Measurements from ENCODE around the gene ZNF22. TPM values are rescaled to one million over a fixed set of nuclear protein-coding genes. Genes with fewer than 3 reads are reported as not detected.

ZNF22 gene
- total RNA-seq, 4 donors from 2014 or later = 3.6 to 12.3 (median 8.1) TPM

DNA sequence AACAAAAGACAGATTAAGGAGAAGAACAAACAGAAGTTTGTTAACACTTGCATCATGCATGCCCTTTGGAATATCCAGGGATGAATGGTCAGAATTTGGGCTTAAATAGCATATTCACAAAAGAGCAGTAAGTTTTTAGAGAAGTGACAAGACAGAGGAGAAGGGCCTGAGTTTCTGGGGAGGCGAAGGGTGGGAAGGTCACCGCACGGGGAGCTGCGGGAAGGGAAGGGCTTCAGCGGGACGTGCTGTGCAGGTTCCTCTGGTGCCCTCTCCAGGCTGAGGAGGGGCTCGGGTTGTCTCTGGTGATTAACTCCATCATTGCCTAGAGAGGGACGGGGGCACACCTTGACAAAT, 10.4 kb upstream of the ZNF22 start:
- Histone ChIP-seq H3K9me3 (no peaks in the 10 kb centered on the region), H3K27ac (peak overlapping the region in 3 of 4 donors; percentile 22 to 72 (median 43)), H3K27me3 (no peaks in the 10 kb centered on the region), H3K36me3 (peaks cover 0 to 3% of the 10 kb centered on the region in 2 donors), H3K4me1 (peaks cover 37 to 47% of the 10 kb centered on the region in 2 donors), H3K4me3 (no peak overlapping the region)
- in situ Hi-C loops (cut with MboI; ENCODE audit: low sequenced_read_pairs in 4 of 4) (loop anchor here in 2 of 4 donors (25.0 kb wide), 2 partner anchors 1022 to 1578 kb away; partner anchors contain the start of gene HNRNPF (in 2 of the 2)), intact Hi-C loops (cut with DNase I; ENCODE audit: low total_unique reads) (loop anchor here (10.0 kb wide), 1 partner anchor 435 kb away; no protein-coding TSS in a partner anchor)
- TF ChIP-seq, protein P1, sequence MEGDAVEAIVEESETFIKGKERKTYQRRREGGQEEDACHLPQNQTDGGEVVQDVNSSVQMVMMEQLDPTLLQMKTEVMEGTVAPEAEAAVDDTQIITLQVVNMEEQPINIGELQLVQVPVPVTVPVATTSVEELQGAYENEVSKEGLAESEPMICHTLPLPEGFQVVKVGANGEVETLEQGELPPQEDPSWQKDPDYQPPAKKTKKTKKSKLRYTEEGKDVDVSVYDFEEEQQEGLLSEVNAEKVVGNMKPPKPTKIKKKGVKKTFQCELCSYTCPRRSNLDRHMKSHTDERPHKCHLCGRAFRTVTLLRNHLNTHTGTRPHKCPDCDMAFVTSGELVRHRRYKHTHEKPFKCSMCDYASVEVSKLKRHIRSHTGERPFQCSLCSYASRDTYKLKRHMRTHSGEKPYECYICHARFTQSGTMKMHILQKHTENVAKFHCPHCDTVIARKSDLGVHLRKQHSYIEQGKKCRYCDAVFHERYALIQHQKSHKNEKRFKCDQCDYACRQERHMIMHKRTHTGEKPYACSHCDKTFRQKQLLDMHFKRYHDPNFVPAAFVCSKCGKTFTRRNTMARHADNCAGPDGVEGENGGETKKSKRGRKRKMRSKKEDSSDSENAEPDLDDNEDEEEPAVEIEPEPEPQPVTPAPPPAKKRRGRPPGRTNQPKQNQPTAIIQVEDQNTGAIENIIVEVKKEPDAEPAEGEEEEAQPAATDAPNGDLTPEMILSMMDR (IDR thresholded peaks at IDR 0.05 in 4 of 5, conservative IDR thresholded peaks at IDR 0.05 in 1 of 5) = peak in 1 of 5 experiments; percentile 32
- TF ChIP-seq POLR2A (IDR thresholded peaks at IDR 0.05) = no peak
- DNase-seq = no peak
- ATAC-seq = no peak

DNA sequence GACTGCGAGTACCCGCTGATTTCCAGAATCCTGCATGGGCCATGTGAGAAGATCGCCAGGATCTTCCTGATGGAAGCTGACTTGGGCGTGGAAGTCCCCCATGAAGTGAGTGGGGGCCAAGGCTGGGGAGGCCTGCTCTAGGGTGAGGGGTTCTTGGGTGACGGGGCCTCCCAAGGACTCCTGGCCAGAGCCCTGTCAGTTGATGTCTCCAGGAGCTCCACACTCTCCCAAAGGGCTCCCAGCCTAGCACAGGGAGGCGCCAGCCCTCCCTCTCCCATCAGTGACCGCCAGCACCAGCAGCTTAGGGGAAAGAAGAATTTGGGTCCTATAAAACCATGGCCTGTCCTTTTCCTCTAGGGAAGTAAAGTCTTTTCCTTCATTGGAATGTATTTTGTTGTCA, 9.8 kb upstream of the ZNF22 start:
- TF ChIP-seq, protein P1 (IDR thresholded peaks at IDR 0.05 in 4 of 5, conservative IDR thresholded peaks at IDR 0.05 in 1 of 5) = no peak
- TF ChIP-seq POLR2A (IDR thresholded peaks at IDR 0.05) = no peak
- H3K27me3 ChIP-seq = no peaks in the 10 kb centered on the region
- H3K4me1 ChIP-seq = peaks cover 44 to 53% of the 10 kb centered on the region in 2 donors
- H3K4me3 ChIP-seq = no peak overlapping the region
- H3K36me3 ChIP-seq = no peaks in the 10 kb centered on the region
- intact Hi-C loops (cut with DNase I; ENCODE audit: low total_unique reads) (loop anchor here (10.0 kb wide), 1 partner anchor 434 kb away; no protein-coding TSS in a partner anchor), in situ Hi-C loops (cut with MboI; ENCODE audit: low sequenced_read_pairs in 4 of 4) (loop anchor here in 2 of 4 donors (25.0 kb wide), 2 partner anchors 1021 to 1579 kb away; partner anchors contain the start of gene HNRNPF (in 2 of the 2))
- DNase-seq (no peak), ATAC-seq (no peak)
- H3K9me3 ChIP-seq = no peaks in the 10 kb centered on the region
- H3K27ac ChIP-seq = peak overlapping the region; percentile 22 to 72 (median 37)

DNA sequence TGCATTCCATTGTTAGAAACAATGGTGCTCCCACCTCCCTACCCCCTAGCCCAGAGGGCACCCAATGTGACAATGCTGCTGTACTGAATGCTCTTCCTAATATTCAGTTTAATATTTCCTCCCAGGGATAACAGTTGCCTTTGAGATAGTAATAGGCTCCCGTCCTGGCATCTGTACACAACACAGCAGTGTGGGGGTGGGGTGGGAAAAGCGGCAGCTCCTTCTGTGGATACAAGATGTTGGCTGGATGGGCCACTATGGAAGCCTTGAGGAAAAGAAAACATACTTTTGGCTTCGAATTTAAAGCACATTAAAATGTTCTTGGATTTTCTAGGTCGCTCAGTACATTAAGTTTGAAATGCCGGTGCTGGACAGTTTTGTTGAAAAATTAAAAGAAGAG, 9.2 kb upstream of the ZNF22 start:
- TF ChIP-seq, protein P1 (IDR thresholded peaks at IDR 0.05 in 4 of 5, conservative IDR thresholded peaks at IDR 0.05 in 1 of 5) = no peak
- TF ChIP-seq POLR2A (IDR thresholded peaks at IDR 0.05) = no peak
- Histone ChIP-seq H3K27ac (peak overlapping the region in 3 of 4 donors; percentile 22 to 72 (median 43)), H3K4me1 (peaks cover 50 to 60% of the 10 kb centered on the region in 2 donors), H3K27me3 (no peaks in the 10 kb centered on the region), H3K4me3 (no peak overlapping the region), H3K9me3 (no peaks in the 10 kb centered on the region), H3K36me3 (no peaks in the 10 kb centered on the region)
- DNase-seq (no peak), ATAC-seq (no peak)
- intact Hi-C loops (cut with DNase I; ENCODE audit: low total_unique reads) = loop anchor here (10.0 kb wide), 1 partner anchor 433 kb away; no protein-coding TSS in a partner anchor
- in situ Hi-C loops (cut with MboI; ENCODE audit: low sequenced_read_pairs in 4 of 4) = loop anchor here in 2 of 4 donors (25.0 kb wide), 2 partner anchors 1021 to 1579 kb away; partner anchors contain the start of gene HNRNPF (in 2 of the 2)

DNA sequence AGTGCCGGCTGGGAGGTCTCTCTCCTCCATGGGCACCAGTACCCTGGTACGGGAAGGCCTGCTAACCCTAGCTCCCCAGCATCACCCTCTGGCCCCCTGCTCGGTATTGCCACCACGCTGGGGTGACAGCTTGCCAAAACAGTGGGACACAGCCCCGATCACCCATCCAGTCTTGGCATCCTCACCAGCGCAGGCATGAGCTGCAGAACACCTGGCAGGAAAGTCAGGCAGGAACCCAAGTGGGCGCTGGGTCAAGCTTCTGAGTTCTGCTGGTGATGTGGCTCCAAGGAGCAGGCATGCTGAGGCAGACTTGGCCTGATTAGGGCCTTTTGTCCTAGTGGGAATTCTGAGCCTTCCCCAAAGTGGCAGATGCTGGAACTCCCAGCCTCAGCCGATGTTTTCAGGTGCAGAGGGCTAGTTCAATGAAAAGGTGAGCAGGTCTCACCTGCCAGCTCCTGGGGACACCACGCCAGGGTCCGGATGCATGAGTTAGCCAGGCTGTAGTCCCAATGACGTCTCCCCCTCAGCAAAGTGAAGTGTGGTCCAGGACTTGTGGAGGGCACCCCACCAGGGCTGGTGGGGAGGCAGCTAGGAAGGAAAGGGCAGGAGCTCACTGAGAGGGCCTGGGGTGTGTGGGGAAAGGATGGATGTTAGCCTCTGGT, 8.5 kb upstream of the ZNF22 start:
- H3K36me3 ChIP-seq = no peaks in the 10 kb centered on the region
- no peak overlapping the region for H3K4me3 ChIP-seq
- peaks cover 56 to 64% of the 10 kb centered on the region in 2 donors for H3K4me1 ChIP-seq
- peak overlapping the region; percentile 22 to 72 (median 44) for H3K27ac ChIP-seq
- no peaks in the 10 kb centered on the region for H3K9me3 ChIP-seq
- intact Hi-C loops (cut with DNase I; ENCODE audit: low total_unique reads) = loop anchor here (10.0 kb wide), 1 partner anchor 433 kb away; no protein-coding TSS in a partner anchor
- ATAC-seq (no peak), DNase-seq (peak in 1 of 2 donors; percentile 35)
- no peak for TF ChIP-seq POLR2A (IDR thresholded peaks at IDR 0.05)
- TF ChIP-seq, protein P1 (IDR thresholded peaks at IDR 0.05 in 4 of 5, conservative IDR thresholded peaks at IDR 0.05 in 1 of 5) = no peak
- no peaks in the 10 kb centered on the region for H3K27me3 ChIP-seq
- in situ Hi-C loops (cut with MboI; ENCODE audit: low sequenced_read_pairs in 4 of 4) = loop anchor here in 2 of 4 donors (25.0 kb wide), 2 partner anchors 1020 to 1580 kb away; partner anchors contain the start of gene HNRNPF (in 2 of the 2)
